ENCODE data around the gene FMNL3. TPM values are rescaled to one million over a fixed set of nuclear protein-coding genes. Genes with fewer than 3 reads are reported as not detected.

Gene FMNL3
- total RNA-seq, 2 donors from 2014 or later, result 3.0 to 6.2 TPM

DNA sequence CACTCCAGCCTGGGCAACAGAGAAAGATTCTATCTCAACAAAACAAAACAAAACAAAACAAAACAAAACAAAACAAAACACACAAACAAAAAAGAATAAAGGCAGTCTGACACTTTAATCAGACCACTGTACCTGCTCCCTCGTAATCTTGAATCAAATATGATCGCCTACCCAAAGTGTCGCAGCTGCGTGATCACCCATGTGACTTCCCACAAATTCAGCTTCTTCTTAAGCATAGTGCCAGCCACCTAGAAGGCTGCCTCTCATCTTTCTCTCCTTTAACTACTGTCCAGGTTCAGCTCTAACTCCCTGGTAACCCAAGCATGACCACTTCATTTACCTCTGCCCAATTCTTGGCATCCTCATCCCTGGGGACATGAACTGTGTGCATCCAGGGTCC, 37.4 kb downstream of the FMNL3 start:
- H3K27ac ChIP-seq, result no peak overlapping the region
- no peaks in the 10 kb centered on the region for H3K36me3 ChIP-seq (replicated peaks in 1 of 2; ENCODE audit: insufficient read depth in 1 of 2, low read depth in 2 of 2)
- WGBS, 2 donors, result 90 to 97% methylated on average over 4 of the region's 4 CpGs
- ATAC-seq (no peak), DNase-seq (no peak)
- H3K9me3 ChIP-seq, result no peaks in the 10 kb centered on the region
- TF ChIP-seq, protein P1, sequence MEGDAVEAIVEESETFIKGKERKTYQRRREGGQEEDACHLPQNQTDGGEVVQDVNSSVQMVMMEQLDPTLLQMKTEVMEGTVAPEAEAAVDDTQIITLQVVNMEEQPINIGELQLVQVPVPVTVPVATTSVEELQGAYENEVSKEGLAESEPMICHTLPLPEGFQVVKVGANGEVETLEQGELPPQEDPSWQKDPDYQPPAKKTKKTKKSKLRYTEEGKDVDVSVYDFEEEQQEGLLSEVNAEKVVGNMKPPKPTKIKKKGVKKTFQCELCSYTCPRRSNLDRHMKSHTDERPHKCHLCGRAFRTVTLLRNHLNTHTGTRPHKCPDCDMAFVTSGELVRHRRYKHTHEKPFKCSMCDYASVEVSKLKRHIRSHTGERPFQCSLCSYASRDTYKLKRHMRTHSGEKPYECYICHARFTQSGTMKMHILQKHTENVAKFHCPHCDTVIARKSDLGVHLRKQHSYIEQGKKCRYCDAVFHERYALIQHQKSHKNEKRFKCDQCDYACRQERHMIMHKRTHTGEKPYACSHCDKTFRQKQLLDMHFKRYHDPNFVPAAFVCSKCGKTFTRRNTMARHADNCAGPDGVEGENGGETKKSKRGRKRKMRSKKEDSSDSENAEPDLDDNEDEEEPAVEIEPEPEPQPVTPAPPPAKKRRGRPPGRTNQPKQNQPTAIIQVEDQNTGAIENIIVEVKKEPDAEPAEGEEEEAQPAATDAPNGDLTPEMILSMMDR (IDR thresholded peaks at IDR 0.05), result no peak
- no peak for TF ChIP-seq POLR2A (IDR thresholded peaks at IDR 0.05)
- intact Hi-C loops (cut with DNase I), result no loop called here
- peaks cover 28% of the 10 kb centered on the region for H3K4me1 ChIP-seq
- no peaks in the 10 kb centered on the region for H3K27me3 ChIP-seq
- no peak overlapping the region for H3K4me3 ChIP-seq

DNA sequence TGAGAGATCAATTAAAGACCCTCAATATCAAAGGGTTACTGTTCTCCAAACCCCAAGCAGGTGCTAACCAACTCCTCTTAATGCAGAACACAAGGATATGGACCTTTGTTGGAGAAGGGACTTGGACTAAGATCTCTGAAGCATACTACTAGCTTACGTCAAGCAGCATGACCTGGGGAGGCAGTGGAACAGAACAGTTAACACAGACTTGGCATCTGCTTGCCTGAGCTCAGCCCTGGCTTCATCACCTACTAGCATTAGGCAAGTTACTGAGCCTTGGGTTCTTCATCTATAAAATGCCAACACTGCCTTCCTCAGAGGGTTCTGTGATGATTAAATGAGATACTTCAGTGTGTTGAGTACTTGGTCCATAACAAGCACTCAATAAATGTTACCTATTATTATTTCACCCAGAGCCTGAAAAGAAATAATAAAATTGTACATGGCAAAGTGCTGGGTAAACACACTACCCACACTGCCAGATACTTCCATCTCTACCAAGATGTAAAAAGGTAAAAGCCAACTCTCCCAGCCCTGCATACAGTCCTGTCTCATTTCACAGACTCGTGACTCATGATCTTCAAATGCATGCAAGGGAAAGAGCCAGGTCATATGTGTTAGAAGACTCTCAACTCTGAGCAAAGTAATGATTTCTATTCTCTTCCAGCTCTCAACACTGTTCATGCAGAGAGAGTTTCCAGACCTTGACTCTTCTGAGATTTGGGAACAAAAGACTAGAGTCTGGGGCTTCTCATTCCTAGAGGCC, 39.7 kb downstream of the FMNL3 start:
- Histone ChIP-seq H3K4me1 (peaks cover 15% of the 10 kb centered on the region), H3K4me3 (no peak overlapping the region), H3K36me3 (replicated peaks in 1 of 2; ENCODE audit: insufficient read depth in 1 of 2, low read depth in 2 of 2) (no peaks in the 10 kb centered on the region), H3K9me3 (no peaks in the 10 kb centered on the region), H3K27me3 (no peaks in the 10 kb centered on the region), H3K27ac (no peak overlapping the region)
- 79 to 87% methylated on average over 1 to 2 of the region's 2 CpGs for WGBS, 2 donors
- ATAC-seq, result no peak
- no peak for DNase-seq
- TF ChIP-seq POLR2A (IDR thresholded peaks at IDR 0.05), result no peak
- TF ChIP-seq, protein P1 (IDR thresholded peaks at IDR 0.05), result no peak
- intact Hi-C loops (cut with DNase I), result no loop called here

DNA sequence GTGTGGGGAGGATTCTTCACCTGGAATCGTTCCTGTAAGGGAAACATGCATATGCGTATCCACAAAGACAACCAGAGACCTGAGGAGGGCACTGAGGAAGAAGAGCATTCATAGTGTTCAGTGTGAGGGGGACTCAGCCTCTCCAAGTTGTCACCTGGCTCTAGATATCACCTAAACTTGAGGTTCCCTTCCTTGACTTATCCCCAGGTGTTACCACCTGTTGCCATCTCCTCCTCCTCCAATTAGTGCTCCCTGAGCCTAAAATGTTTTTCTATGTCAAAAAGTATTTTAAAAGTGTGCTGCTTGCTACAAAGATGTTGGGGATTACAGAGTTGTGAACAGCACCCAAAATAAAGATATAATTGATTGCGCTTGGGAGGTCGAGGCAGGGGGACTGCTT, 41.0 kb downstream of the FMNL3 start:
- ATAC-seq (no peak), DNase-seq (no peak)
- H3K4me1 ChIP-seq, result peaks cover 8% of the 10 kb centered on the region
- intact Hi-C loops (cut with DNase I), result no loop called here
- TF ChIP-seq, protein P1 (IDR thresholded peaks at IDR 0.05), result no peak
- TF ChIP-seq POLR2A (IDR thresholded peaks at IDR 0.05), result no peak
- H3K4me3 ChIP-seq, result no peak overlapping the region
- H3K27me3 ChIP-seq, result no peaks in the 10 kb centered on the region
- no peak overlapping the region for H3K27ac ChIP-seq
- no peaks in the 10 kb centered on the region for H3K9me3 ChIP-seq
- H3K36me3 ChIP-seq (replicated peaks in 1 of 2; ENCODE audit: insufficient read depth in 1 of 2, low read depth in 2 of 2), result no peaks in the 10 kb centered on the region
- WGBS, 2 donors, result 83 to 84% methylated on average over 4 of the region's 4 CpGs

DNA sequence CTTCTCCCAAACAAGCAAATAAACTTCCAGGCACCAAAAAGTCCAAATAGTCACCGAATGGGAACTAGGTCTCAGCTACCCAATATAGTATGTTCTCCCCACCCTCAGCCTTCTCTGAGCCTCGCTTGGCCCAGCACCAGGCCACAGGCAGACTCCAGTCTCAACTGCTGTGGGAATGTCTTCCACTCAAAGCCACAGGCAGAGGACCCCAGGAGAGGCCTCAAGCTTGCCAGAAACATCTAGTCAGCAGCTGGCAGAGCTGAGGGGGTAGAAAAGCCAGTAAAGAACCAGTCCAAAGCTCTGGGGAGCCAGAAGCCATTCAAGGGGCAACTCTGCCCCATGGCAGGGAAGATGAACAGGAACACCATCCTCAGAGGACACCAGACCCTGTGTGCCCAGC, 41.8 kb downstream of the FMNL3 start:
- no peak for DNase-seq
- 72 to 85% methylated on average over 2 of the region's 2 CpGs for WGBS, 2 donors
- Histone ChIP-seq H3K9me3 (no peaks in the 10 kb centered on the region), H3K36me3 (replicated peaks in 1 of 2; ENCODE audit: insufficient read depth in 1 of 2, low read depth in 2 of 2) (no peaks in the 10 kb centered on the region), H3K4me1 (peaks cover 8% of the 10 kb centered on the region), H3K27me3 (no peaks in the 10 kb centered on the region), H3K4me3 (no peak overlapping the region), H3K27ac (no peak overlapping the region)
- intact Hi-C loops (cut with DNase I), result no loop called here
- TF ChIP-seq, protein P1 (IDR thresholded peaks at IDR 0.05), result no peak
- no peak for ATAC-seq

Data from body of pancreas (tissue), 4 donors.